Keratinocyte (primary cell): Measurements from ENCODE around the gene CIART. TPM values are rescaled to one million over a fixed set of nuclear protein-coding genes. Genes with fewer than 3 reads are reported as not detected.

Source experiments
- DNase-seq: peaks from one replicate; pipeline ENCODE4 v3.0.0-alpha.2; 2011; ENCODE audit warnings: low read depth, missing footprints, low spot score
- FAIRE-seq: peaks from 2 replicates; lab custom pipeline; 2011; peaks lifted over from hg19 to GRCh38; lab: Jason Lieb, UNC
- H2AFZ ChIP-seq: 2 replicates; pipeline ENCODE4 v1.6.0; 2012; ENCODE audit warnings: low read length, control low read depth, inconsistent platforms; ENCODE audit not compliant: control insufficient read depth
- H3K27ac ChIP-seq: 2 replicates; pipeline ENCODE4 v1.5.1; 2011; ENCODE audit warnings: low read length; ENCODE audit not compliant: control insufficient read depth, insufficient read depth
- H3K27me3 ChIP-seq: 3 replicates; pipeline ENCODE4 v1.6.0; 2011; ENCODE audit warnings: low read length; ENCODE audit not compliant: control insufficient read depth, insufficient read depth; ENCODE audit errors: extremely low read depth
- H3K36me3 ChIP-seq, 2 experiments: 2 replicates in 1 of 2; 3 replicates in 1 of 2; pipeline ENCODE4 v1.5.1; 2011; ENCODE audit warnings: low read length in 2 of 2, mild to moderate bottlenecking in 1 of 2; ENCODE audit not compliant: control insufficient read depth in 2 of 2, insufficient read depth in 2 of 2; ENCODE audit errors: extremely low read depth in 1 of 2
- H3K4me1 ChIP-seq: 3 replicates; pipeline ENCODE4 v1.5.1; 2011; ENCODE audit warnings: low read length; ENCODE audit not compliant: control insufficient read depth, insufficient read depth; ENCODE audit errors: extremely low read depth
- H3K4me2 ChIP-seq: 3 replicates; pipeline ENCODE4 v1.6.0; 2011; ENCODE audit warnings: low read depth, low read length; ENCODE audit not compliant: control insufficient read depth, insufficient read depth; ENCODE audit errors: extremely low read depth
- H3K4me3 ChIP-seq, 3 experiments: fragments of 200-600 bp in 1 of 3; sonication (generic) in 1 of 3; 2 replicates in 2 of 3; 3 replicates in 1 of 3; pipeline ENCODE4 v1.5.1; 2011 to 2016; ENCODE audit warnings: low read length in 3 of 3, mild to moderate bottlenecking in 3 of 3, control low read depth in 2 of 3, inconsistent platforms in 1 of 3, low read depth in 1 of 3, mixed read lengths in 1 of 3, mixed run types in 1 of 3, moderate library complexity in 1 of 3; ENCODE audit not compliant: control insufficient read depth in 2 of 3, insufficient read depth in 2 of 3; ENCODE audit errors: extremely low read depth in 1 of 3
- H3K79me2 ChIP-seq: 2 replicates; pipeline ENCODE4 v1.6.0; 2012; ENCODE audit warnings: low read length; ENCODE audit not compliant: control insufficient read depth, insufficient read depth
- H3K9ac ChIP-seq: 3 replicates; pipeline ENCODE4 v1.6.0; 2011; ENCODE audit warnings: low read length; ENCODE audit not compliant: control insufficient read depth, insufficient read depth; ENCODE audit errors: extremely low read depth
- H3K9me1 ChIP-seq: 3 replicates; pipeline ENCODE4 v1.6.0; 2011; ENCODE audit warnings: low read length; ENCODE audit not compliant: control insufficient read depth, insufficient read depth; ENCODE audit errors: extremely low read depth
- H3K9me3 ChIP-seq: 2 replicates; pipeline ENCODE4 v1.5.1; 2012; ENCODE audit warnings: low read depth, low read length; ENCODE audit not compliant: control insufficient read depth
- H4K20me1 ChIP-seq: 3 replicates; pipeline ENCODE4 v1.6.0; 2011; ENCODE audit warnings: low read length; ENCODE audit not compliant: control insufficient read depth, insufficient read depth; ENCODE audit errors: extremely low read depth
- EZH2 ChIP-seq: IDR thresholded peaks from one replicate; pipeline ENCODE4 v1.6.1; 2012; ENCODE audit warnings: inconsistent platforms, mild to moderate bottlenecking, low read length, moderate library complexity
- dilution Hi-C: fragments of 300-500 bp; cut with MboI; formaldehyde crosslinking; loops from one replicate; pipeline ENCODE4 v1.7.0; 2020; ENCODE audit warnings: low sequenced_read_pairs; ENCODE audit not compliant: extremely low pct_ligation_motif_present
- polyA plus RNA-seq, 5 experiments: library from polyadenylated mRNA; depleted of rRNA in 3 of 5; stranded (reverse) in 3 of 5; stranded (forward) in 1 of 5; unstranded in 1 of 5; fragments of >200 nt; gene quantifications; 1 replicate in 1 of 5; 2 replicates in 3 of 5; 3 replicates in 1 of 5; pipeline versions ENCODE4 v1.2.1 to v1.2.3, GENCODE V29; 2011 to 2012; ENCODE audit warnings: missing spikeins in 2 of 5, low read depth in 1 of 5, low replicate concordance in 1 of 5
- TF ChIP-seq, protein P1 (sequence below), 3 experiments: IDR thresholded peaks in 1 of 3; conservative IDR thresholded peaks in 1 of 3; optimal IDR thresholded peaks in 1 of 3; 2 replicates in 2 of 3; 3 replicates in 1 of 3; pipeline versions ENCODE3 to v1.5.1; 2011; ENCODE audit warnings: low read length in 3 of 3, mild to moderate bottlenecking in 3 of 3, moderate library complexity in 2 of 3, control low read depth in 1 of 3, inconsistent platforms in 1 of 3; ENCODE audit not compliant: insufficient read depth in 2 of 3; ENCODE audit errors: extremely low read depth in 1 of 3

Gene CIART
- polyA plus RNA-seq, 1 donor (not counting 4 experiments of a cell fraction or from before 2014, with no cell fraction given) = 15.0 TPM

GRCh38 chr1:150295476-150295875 is 13.1 kb downstream of the CIART start:
- TF ChIP-seq EZH2 = no peak
- TF ChIP-seq, protein P1, sequence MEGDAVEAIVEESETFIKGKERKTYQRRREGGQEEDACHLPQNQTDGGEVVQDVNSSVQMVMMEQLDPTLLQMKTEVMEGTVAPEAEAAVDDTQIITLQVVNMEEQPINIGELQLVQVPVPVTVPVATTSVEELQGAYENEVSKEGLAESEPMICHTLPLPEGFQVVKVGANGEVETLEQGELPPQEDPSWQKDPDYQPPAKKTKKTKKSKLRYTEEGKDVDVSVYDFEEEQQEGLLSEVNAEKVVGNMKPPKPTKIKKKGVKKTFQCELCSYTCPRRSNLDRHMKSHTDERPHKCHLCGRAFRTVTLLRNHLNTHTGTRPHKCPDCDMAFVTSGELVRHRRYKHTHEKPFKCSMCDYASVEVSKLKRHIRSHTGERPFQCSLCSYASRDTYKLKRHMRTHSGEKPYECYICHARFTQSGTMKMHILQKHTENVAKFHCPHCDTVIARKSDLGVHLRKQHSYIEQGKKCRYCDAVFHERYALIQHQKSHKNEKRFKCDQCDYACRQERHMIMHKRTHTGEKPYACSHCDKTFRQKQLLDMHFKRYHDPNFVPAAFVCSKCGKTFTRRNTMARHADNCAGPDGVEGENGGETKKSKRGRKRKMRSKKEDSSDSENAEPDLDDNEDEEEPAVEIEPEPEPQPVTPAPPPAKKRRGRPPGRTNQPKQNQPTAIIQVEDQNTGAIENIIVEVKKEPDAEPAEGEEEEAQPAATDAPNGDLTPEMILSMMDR (optimal IDR thresholded peaks at IDR 0.05 in 1 of 3, IDR thresholded peaks at IDR 0.05 in 1 of 3, conservative IDR thresholded peaks at IDR 0.05 in 1 of 3; ENCODE audit: extremely low read depth in 1 of 3, insufficient read depth in 2 of 3, low read length in 3 of 3) = no peak
- dilution Hi-C loops = no loop called here
- Histone ChIP-seq H3K9me1 (no peaks in the 10 kb centered on the region), H3K4me3 (no peak overlapping the region), H3K9ac (no peak overlapping the region), H3K27me3 (no peaks in the 10 kb centered on the region), H3K4me1 (peaks cover 12% of the 10 kb centered on the region), H3K4me2 (no peak overlapping the region), H3K36me3 (peaks cover 9 to 12% of the 10 kb centered on the region in 2 experiments), H3K9me3 (no peaks in the 10 kb centered on the region), H3K27ac (no peak overlapping the region), H4K20me1 (no peaks in the 10 kb centered on the region), H3K79me2 (peaks cover 42% of the 10 kb centered on the region), H2AFZ (no peak overlapping the region)
- FAIRE-seq = no peak
- DNase-seq = no peak

- Histone ChIP-seq H3K4me2 (no peak overlapping the region), H3K36me3 (peaks cover 9 to 19% of the 10 kb centered on the region in 2 experiments), H3K9me1 (no peaks in the 10 kb centered on the region), H4K20me1 (no peaks in the 10 kb centered on the region), H2AFZ (no peak overlapping the region), H3K4me3 (no peak overlapping the region), H3K27ac (no peak overlapping the region), H3K9ac (no peak overlapping the region), H3K79me2 (peaks cover 33% of the 10 kb centered on the region), H3K4me1 (peaks cover 3% of the 10 kb centered on the region), H3K27me3 (no peaks in the 10 kb centered on the region), H3K9me3 (no peaks in the 10 kb centered on the region)
- DNase-seq = no peak
- FAIRE-seq = no peak
- TF ChIP-seq, protein P1 (optimal IDR thresholded peaks at IDR 0.05 in 1 of 3, IDR thresholded peaks at IDR 0.05 in 1 of 3, conservative IDR thresholded peaks at IDR 0.05 in 1 of 3; ENCODE audit: extremely low read depth in 1 of 3, insufficient read depth in 2 of 3, low read length in 3 of 3) = no peak
- TF ChIP-seq EZH2 = no peak
- dilution Hi-C loops = no loop called here
Measured at GRCh38 chr1:150299716-150300115, 17.4 kb downstream of the CIART start.
